Lower leg skin (tissue), 4 donors: Measurements from ENCODE around the gene CCBE1. TPM values are rescaled to one million over a fixed set of nuclear protein-coding genes. Genes with fewer than 3 reads are reported as not detected.
"Not testable (repeated sequence)": the region's sequence is repeated elsewhere in the genome, so short reads cannot be mapped to it uniquely, and the experiment has no call there.

Experiments
- DNase-seq, 2 donors: peaks; one replicate each; pipeline ENCODE4 v3.0.0-alpha.2; 2019; ENCODE audit warnings: low spot score in 2 of 2
- H3K4me3 ChIP-seq: fragments of 200-600 bp; sonication (generic); 2 replicates; pipeline ENCODE4 v1.5.1; 2017; ENCODE audit warnings: mild to moderate bottlenecking, low read depth; ENCODE audit not compliant: poor library complexity, severe bottlenecking
- POLR2A ChIP-seq, 2 donors: fragments of 450-650 bp; IDR thresholded peaks; one replicate each; pipeline ENCODE4 v1.6.1; 2016 to 2017; ENCODE audit warnings: antibody characterized with exemption in 2 of 2, mild to moderate bottlenecking in 1 of 2, moderate library complexity in 1 of 2
- WGBS, 2 donors: methylation state at CpG; one replicate each; pipeline ENCODE4 v1.1.5; 2018; 5-methylcytosine and 5-hydroxymethylcytosine counted together
- intact Hi-C: fragments of 100-400 bp; cut with DNase I; formaldehyde crosslinking; loops from one replicate; pipeline ENCODE4 v1.15.0; 2023; ENCODE audit warnings: low total_unique reads
- total RNA-seq, 4 donors: library from RNA; depleted of rRNA; stranded (reverse); fragments of >200 nt; gene quantifications; one replicate each; pipeline ENCODE4 v1.1.0, GENCODE V29; 2016
- TF ChIP-seq, protein P1 (sequence below), 3 donors: fragments of 450-650 bp; IDR thresholded peaks; one replicate each; pipeline ENCODE4 v1.5.1; 2016; ENCODE audit warnings: antibody characterized with exemption in 3 of 3, mild to moderate bottlenecking in 3 of 3, moderate library complexity in 2 of 3

Gene CCBE1
- total RNA-seq, 4 donors from 2014 or later: 3.0 to 15.5 (median 3.2) TPM

GRCh38 chr18:59737776-59738300, 40.6 kb upstream of the CCBE1 start:
- TF ChIP-seq POLR2A (IDR thresholded peaks at IDR 0.05): no peak
- TF ChIP-seq, protein P1, sequence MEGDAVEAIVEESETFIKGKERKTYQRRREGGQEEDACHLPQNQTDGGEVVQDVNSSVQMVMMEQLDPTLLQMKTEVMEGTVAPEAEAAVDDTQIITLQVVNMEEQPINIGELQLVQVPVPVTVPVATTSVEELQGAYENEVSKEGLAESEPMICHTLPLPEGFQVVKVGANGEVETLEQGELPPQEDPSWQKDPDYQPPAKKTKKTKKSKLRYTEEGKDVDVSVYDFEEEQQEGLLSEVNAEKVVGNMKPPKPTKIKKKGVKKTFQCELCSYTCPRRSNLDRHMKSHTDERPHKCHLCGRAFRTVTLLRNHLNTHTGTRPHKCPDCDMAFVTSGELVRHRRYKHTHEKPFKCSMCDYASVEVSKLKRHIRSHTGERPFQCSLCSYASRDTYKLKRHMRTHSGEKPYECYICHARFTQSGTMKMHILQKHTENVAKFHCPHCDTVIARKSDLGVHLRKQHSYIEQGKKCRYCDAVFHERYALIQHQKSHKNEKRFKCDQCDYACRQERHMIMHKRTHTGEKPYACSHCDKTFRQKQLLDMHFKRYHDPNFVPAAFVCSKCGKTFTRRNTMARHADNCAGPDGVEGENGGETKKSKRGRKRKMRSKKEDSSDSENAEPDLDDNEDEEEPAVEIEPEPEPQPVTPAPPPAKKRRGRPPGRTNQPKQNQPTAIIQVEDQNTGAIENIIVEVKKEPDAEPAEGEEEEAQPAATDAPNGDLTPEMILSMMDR (IDR thresholded peaks at IDR 0.05): no peak
- WGBS, 2 donors: 78 to 90% methylated on average over 3 of the region's 3 CpGs
- intact Hi-C loops: no loop called here
- DNase-seq: no peak
- H3K4me3 ChIP-seq: no peak overlapping the region

DNA sequence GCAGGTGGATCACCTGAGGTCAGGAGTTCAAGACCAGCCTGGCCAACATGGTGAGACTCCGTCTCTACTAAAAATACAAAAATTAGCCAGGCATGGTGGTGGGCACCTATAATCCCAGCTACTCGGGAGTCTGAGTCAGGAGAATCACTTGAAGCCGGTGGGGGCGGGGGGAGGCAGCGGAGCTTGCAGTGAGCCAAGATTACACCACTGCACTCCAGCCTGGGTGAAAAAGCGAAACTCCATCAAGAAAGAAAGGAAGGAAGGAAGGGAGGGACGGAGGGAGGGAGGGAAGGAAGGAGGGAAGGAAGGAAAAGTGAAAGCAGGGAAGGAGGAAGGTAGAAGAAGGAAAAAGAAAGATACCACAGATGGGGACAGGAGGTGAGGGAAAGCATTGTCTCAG, 40.1 kb upstream of the CCBE1 start:
- DNase-seq, intact Hi-C loops, H3K4me3 ChIP-seq: not testable (repeated sequence)
- 89 to 91% methylated on average over 7 of the region's 7 CpGs for WGBS, 2 donors

DNA sequence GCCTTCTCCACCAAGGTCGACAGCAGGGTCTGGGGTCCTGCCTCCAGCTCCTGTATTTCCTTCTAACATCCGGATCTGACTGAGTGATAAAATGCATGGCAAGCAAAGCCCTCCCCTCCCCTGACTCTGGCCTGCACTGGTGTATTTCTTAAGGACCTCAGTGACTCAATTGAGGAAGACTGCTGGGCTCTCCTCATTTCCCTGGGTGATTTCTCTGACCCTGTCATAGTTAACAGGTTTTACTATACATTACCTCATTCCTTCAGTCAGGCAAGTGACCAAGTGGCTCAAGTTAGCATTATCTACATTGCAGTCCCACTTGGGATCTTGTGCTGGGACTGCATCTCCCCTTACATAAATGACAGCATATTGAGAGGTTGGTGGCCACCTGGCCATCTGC, 38.8 kb upstream of the CCBE1 start:
- no peak overlapping the region for H3K4me3 ChIP-seq
- intact Hi-C loops: no loop called here
- no peak for DNase-seq
- WGBS, 2 donors: 84 to 87% methylated on average over 2 of the region's 2 CpGs
- TF ChIP-seq POLR2A (IDR thresholded peaks at IDR 0.05): no peak

DNA sequence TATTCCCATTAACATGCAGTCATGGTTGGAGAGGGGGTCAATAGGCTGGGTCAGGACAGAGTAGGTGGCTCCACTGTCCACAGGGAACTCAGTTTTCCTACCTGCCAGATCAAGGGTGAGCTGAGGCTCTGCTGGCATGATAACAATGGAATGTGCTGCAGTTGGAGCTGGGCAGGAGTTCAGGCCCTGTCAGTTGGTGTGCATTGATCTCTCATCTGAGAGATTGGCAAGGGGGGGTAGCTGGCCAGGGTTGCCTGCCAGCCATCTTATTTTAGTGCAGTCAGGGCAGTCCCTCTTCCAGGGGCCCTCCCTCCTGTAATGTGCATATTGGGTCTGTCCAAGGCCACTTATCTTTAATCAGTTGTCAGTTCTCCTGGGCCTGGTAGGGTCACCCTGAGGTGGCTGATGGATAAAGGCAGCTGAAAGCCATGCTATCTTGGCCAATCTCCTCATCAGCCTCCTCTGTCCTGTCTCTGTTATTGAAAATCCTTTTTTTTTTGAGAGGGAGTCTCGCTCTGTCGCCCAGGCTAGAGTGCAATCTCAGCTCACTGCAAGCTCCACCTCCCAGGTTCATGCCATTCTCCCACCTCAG, 38.1 kb upstream of the CCBE1 start:
- 85 to 100% methylated on average over 2 of the region's 2 CpGs for WGBS, 2 donors
- intact Hi-C loops: no loop called here
- H3K4me3 ChIP-seq: no peak overlapping the region

GRCh38 chr18:59733421-59733820, 36.2 kb upstream of the CCBE1 start:
- intact Hi-C loops: no loop called here
- no peak for DNase-seq
- TF ChIP-seq POLR2A (IDR thresholded peaks at IDR 0.05): no peak
- TF ChIP-seq, protein P1 (IDR thresholded peaks at IDR 0.05): no peak
- 75 to 79% methylated on average over 1 of the region's 1 CpG for WGBS, 2 donors
- H3K4me3 ChIP-seq: no peak overlapping the region

More for the DNA sequence above, 38.1 kb upstream of the CCBE1 start:
- no peak for TF ChIP-seq POLR2A (IDR thresholded peaks at IDR 0.05)
- TF ChIP-seq, protein P1 (IDR thresholded peaks at IDR 0.05): no peak
- DNase-seq: no peak

GRCh38 chr18:59730896-59731295, 33.7 kb upstream of the CCBE1 start:
- TF ChIP-seq, protein P1 (IDR thresholded peaks at IDR 0.05): no peak
- no peak for TF ChIP-seq POLR2A (IDR thresholded peaks at IDR 0.05)
- intact Hi-C loops: no loop called here
- 45 to 61% methylated on average over 1 of the region's 1 CpG for WGBS, 2 donors
- H3K4me3 ChIP-seq: no peak overlapping the region
- no peak for DNase-seq

DNA sequence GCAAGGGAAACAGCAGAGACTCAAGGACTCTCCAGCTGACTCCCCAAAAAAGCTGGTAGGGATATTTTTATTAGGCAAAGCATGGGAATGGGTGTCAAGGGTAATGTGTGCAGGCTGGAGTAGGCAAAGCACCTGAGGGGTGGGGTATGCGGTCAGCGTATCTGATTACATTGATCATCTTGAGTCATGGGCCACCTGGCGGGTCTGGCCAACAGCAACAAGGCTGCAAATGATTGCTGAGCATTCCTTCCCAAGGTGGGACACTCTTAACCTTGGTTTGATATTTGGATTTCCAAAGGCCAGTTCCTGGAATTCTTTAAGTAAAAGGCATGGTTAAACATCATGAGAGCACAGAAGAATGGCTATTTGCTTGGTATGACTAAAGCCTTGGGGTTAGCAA, 32.6 kb upstream of the CCBE1 start:
- no peak for DNase-seq
- intact Hi-C loops: no loop called here
- H3K4me3 ChIP-seq: no peak overlapping the region
- TF ChIP-seq POLR2A (IDR thresholded peaks at IDR 0.05): no peak
- TF ChIP-seq, protein P1 (IDR thresholded peaks at IDR 0.05): no peak
- 90 to 97% methylated on average over 3 of the region's 3 CpGs for WGBS, 2 donors
